Panc1 (cell line): Measurements from ENCODE around the gene C5.

ENCODE experiments used
- CTCF ChIP-seq: fragments of 450-650 bp; IDR thresholded peaks from 2 replicates; pipeline ENCODE4 v1.5.1; 2017; ENCODE audit warnings: mild to moderate bottlenecking
- POLR2AphosphoS5 ChIP-seq: IDR thresholded peaks from 2 replicates; pipeline ENCODE4 v1.6.1; 2012; ENCODE audit warnings: mild to moderate bottlenecking, low read depth, low read length, moderate library complexity
- REST ChIP-seq, 2 experiments: IDR thresholded peaks; 2 replicates each; pipeline ENCODE4 v1.6.1; 2011 to 2012; ENCODE audit warnings: low read depth in 2 of 2, control low read depth in 1 of 2, low read length in 1 of 2, mild to moderate bottlenecking in 1 of 2, moderate library complexity in 1 of 2; ENCODE audit not compliant: insufficient read depth in 1 of 2
- SIN3A ChIP-seq: IDR thresholded peaks from 2 replicates; pipeline ENCODE4 v1.6.1; 2012; ENCODE audit warnings: low read depth, mild to moderate bottlenecking, low read length, moderate library complexity, borderline replicate concordance; ENCODE audit not compliant: insufficient read depth

GRCh38 chr9:120940573-120940972 lies 109.5 kb downstream of the C5 start:
- TF ChIP-seq CTCF (no peak), POLR2AphosphoS5 (no peak), REST (IDR thresholded peaks at IDR 0.05; ENCODE audit: insufficient read depth in 1 of 2, low read depth in 2 of 2, low read length in 1 of 2) (no peak), SIN3A (no peak)
